NCI-H1694 (cell line): ENCODE results near the gene LAMA5.
A peak's percentile ranks its signal among the peaks of the same experiment; 100 is the strongest.

Experiments used
- DNase-seq: peaks from one replicate; lab custom pipeline; 2025; lab: John Stamatoyannopoulos, UW

The LAMA5 gene

GRCh38 chr20:62286493-62287064 lies 80.5 kb downstream of the LAMA5 start:
- DNase-seq, result no peak

- DNase-seq, result no peak
These were observed 81.4 kb downstream of the LAMA5 start for GRCh38 chr20:62285722-62286121.

- no peak for DNase-seq
These were observed 82.0 kb downstream of the LAMA5 start for GRCh38 chr20:62285151-62285550.

GRCh38 chr20:62284448-62284847 lies 82.7 kb downstream of the LAMA5 start:
- DNase-seq, result no peak

- DNase-seq, result no peak
These were observed 84.1 kb downstream of the LAMA5 start for GRCh38 chr20:62282877-62283503.

- DNase-seq, result no peak
These were observed 85.0 kb downstream of the LAMA5 start for GRCh38 chr20:62282103-62282502.

GRCh38 chr20:62281161-62281933 lies 85.8 kb downstream of the LAMA5 start:
- no peak for DNase-seq

- DNase-seq, result no peak
These were observed 86.8 kb downstream of the LAMA5 start for GRCh38 chr20:62280303-62280702.

- no peak for DNase-seq
These were observed 89.9 kb downstream of the LAMA5 start for GRCh38 chr20:62277253-62277652.

- no peak for DNase-seq
These were observed 90.7 kb downstream of the LAMA5 start for GRCh38 chr20:62276439-62276838.

GRCh38 chr20:62275219-62275618 lies 91.9 kb downstream of the LAMA5 start:
- no peak for DNase-seq

- DNase-seq, result peak; percentile 20
These were observed 92.7 kb downstream of the LAMA5 start for GRCh38 chr20:62274332-62274950.

- no peak for DNase-seq
These were observed 93.7 kb downstream of the LAMA5 start for GRCh38 chr20:62273416-62273815.

GRCh38 chr20:62272200-62272599 lies 94.9 kb downstream of the LAMA5 start:
- DNase-seq, result no peak

- no peak for DNase-seq
These were observed 97.2 kb downstream of the LAMA5 start for GRCh38 chr20:62269871-62270270.

GRCh38 chr20:62269378-62269777 lies 97.7 kb downstream of the LAMA5 start:
- DNase-seq, result no peak

GRCh38 chr20:62268228-62268900 lies 98.7 kb downstream of the LAMA5 start:
- no peak for DNase-seq

GRCh38 chr20:62267543-62267942 lies 99.6 kb downstream of the LAMA5 start:
- DNase-seq, result no peak

- no peak for DNase-seq
These were observed 100.3 kb downstream of the LAMA5 start for GRCh38 chr20:62266851-62267250.

- no peak for DNase-seq
These were observed 100.8 kb downstream of the LAMA5 start for GRCh38 chr20:62266340-62266739.

- DNase-seq, result no peak
These were observed 101.7 kb downstream of the LAMA5 start for GRCh38 chr20:62265365-62265764.

- DNase-seq, result no peak
These were observed 103.7 kb downstream of the LAMA5 start for GRCh38 chr20:62263396-62263795.
